ENCODE measurements around the gene CYP2J2.

DNA sequence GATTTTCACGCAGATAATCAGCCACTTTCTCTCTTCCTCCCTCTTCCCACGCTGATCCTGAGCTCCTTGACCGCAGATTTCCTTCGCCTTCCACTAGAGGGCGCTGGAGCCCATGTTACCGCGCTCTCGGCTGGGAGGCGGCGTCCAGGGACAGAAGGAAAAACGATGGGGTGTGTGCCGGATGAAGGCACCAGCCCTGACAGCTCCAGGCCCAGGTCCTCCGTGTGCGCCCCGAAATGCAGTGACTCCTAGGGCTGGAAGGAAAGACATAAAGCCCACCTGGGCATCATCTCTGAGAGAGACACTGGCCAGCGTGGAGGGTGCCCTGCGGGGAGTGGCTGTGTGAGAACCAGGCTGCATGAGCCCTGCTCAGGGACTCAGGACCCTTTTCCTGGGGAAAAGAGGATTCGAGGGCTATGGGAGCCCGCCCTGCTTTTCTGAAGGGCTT is 44.9 kb upstream of the CYP2J2 start:
- TF ChIP-seq CTCF (IDR thresholded peaks at IDR 0.05) (peak; percentile 80), EZH2 (IDR thresholded peaks at IDR 0.05; ENCODE audit: borderline replicate concordance, insufficient read depth, low read depth, low read length, poor library complexity, severe bottlenecking) (no peak)
